Upper lobe of left lung (tissue), 4 donors: ENCODE data around the gene KLHL18.

Experiments
- EP300 ChIP-seq, 4 donors: sonication (generic); formaldehyde crosslinking; IDR thresholded peaks; one replicate each; pipeline ENCODE4 v1.5.1; 2017; ENCODE audit warnings: antibody characterized with exemption in 4 of 4, control low read depth in 2 of 4
- POLR2A ChIP-seq, 4 donors: fragments of 450-650 bp; IDR thresholded peaks; one replicate each; pipeline ENCODE4 v1.5.1; 2016 to 2017; ENCODE audit warnings: antibody characterized with exemption in 4 of 4, mild to moderate bottlenecking in 2 of 4
- POLR2AphosphoS5 ChIP-seq, 2 donors: sonication (generic); formaldehyde crosslinking; IDR thresholded peaks; one replicate each; pipeline ENCODE4 v1.5.1; 2017; ENCODE audit warnings: antibody characterized with exemption in 2 of 2
- TF ChIP-seq, protein P1 (sequence below), 6 experiments: fragments of 450-650 bp in 4 of 6; fragments of 200-600 bp in 2 of 6; sonication (generic) in 2 of 6; IDR thresholded peaks; one replicate each; pipeline ENCODE4 v1.5.1; 2016 to 2019; ENCODE audit warnings: antibody characterized with exemption in 6 of 6

DNA sequence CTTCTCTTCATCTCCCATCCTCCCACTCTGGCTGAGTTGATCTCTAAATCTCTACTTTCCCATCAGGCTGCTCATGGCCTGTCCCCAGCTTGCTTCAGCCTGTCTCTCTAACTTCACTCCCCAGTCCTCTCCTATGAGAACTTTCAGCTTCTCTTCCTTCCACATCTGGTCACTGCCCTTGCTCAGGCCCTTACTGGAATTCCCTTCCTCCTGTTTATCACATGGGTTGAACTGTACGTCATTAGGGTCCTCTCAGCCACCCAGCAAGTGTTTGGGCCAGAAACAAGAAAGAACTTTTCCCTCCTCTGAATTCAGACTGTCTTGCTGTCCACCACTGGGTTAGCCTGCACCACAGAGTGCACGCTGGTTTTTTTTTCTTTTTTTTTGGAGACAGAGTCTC, 103.1 kb downstream of the KLHL18 start:
- TF ChIP-seq, protein P1, sequence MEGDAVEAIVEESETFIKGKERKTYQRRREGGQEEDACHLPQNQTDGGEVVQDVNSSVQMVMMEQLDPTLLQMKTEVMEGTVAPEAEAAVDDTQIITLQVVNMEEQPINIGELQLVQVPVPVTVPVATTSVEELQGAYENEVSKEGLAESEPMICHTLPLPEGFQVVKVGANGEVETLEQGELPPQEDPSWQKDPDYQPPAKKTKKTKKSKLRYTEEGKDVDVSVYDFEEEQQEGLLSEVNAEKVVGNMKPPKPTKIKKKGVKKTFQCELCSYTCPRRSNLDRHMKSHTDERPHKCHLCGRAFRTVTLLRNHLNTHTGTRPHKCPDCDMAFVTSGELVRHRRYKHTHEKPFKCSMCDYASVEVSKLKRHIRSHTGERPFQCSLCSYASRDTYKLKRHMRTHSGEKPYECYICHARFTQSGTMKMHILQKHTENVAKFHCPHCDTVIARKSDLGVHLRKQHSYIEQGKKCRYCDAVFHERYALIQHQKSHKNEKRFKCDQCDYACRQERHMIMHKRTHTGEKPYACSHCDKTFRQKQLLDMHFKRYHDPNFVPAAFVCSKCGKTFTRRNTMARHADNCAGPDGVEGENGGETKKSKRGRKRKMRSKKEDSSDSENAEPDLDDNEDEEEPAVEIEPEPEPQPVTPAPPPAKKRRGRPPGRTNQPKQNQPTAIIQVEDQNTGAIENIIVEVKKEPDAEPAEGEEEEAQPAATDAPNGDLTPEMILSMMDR (IDR thresholded peaks at IDR 0.05): no peak
- no peak for TF ChIP-seq POLR2A (IDR thresholded peaks at IDR 0.05)
- TF ChIP-seq POLR2AphosphoS5 (IDR thresholded peaks at IDR 0.05): no peak
- TF ChIP-seq EP300 (IDR thresholded peaks at IDR 0.05): no peak
